Stimulated activated naive CD4-positive, alpha-beta T cell treated with Interleukin-2 at 50 U/mL for 16 hours (primary cell): Measurements from ENCODE around the gene MEX3B.
"Not testable (repeated sequence)": the region's sequence is repeated elsewhere in the genome, so short reads cannot be mapped to it uniquely, and the experiment has no call there.

Experiments used
- DNase-seq: peaks from one replicate; lab custom pipeline; 2025; lab: John Stamatoyannopoulos, UW

MEX3B gene

GRCh38 chr15:82048811-82049210 lies 3.0 kb upstream of the MEX3B start:
- DNase-seq: no peak

- no peak for DNase-seq
Measured at GRCh38 chr15:82047453-82048400, 1.9 kb upstream of the MEX3B start.

- peak; percentile 86 for DNase-seq
Measured at GRCh38 chr15:82046666-82047452, 1.0 kb upstream of the MEX3B start.

- peak; percentile 16 for DNase-seq
Measured at GRCh38 chr15:82045179-82045891, 483 bp downstream of the MEX3B start.

GRCh38 chr15:82044373-82045178 lies 1.2 kb downstream of the MEX3B start:
- DNase-seq: peak; percentile 7

GRCh38 chr15:82043796-82044372 lies 1.9 kb downstream of the MEX3B start:
- no peak for DNase-seq

- DNase-seq: no peak
Measured at GRCh38 chr15:82043130-82043673, 2.6 kb downstream of the MEX3B start.

GRCh38 chr15:82040862-82041261 lies 5.0 kb downstream of the MEX3B start:
- no peak for DNase-seq

GRCh38 chr15:82040390-82040789 lies 5.4 kb downstream of the MEX3B start:
- DNase-seq: no peak

GRCh38 chr15:82039871-82040270 lies 5.9 kb downstream of the MEX3B start:
- DNase-seq: no peak

GRCh38 chr15:82036461-82036860 lies 9.4 kb downstream of the MEX3B start:
- DNase-seq: no peak

GRCh38 chr15:82031871-82032270 lies 13.9 kb downstream of the MEX3B start:
- DNase-seq: no peak

GRCh38 chr15:82030176-82030575 lies 15.6 kb downstream of the MEX3B start:
- no peak for DNase-seq

- not testable (repeated sequence) for DNase-seq
Measured at GRCh38 chr15:82028163-82028562, 17.7 kb downstream of the MEX3B start.

GRCh38 chr15:82021992-82022391 lies 23.8 kb downstream of the MEX3B start:
- DNase-seq: no peak

GRCh38 chr15:82020625-82021394 lies 25.0 kb downstream of the MEX3B start:
- no peak for DNase-seq

GRCh38 chr15:82018201-82018600 lies 27.6 kb downstream of the MEX3B start:
- no peak for DNase-seq

GRCh38 chr15:82017656-82018055 lies 28.2 kb downstream of the MEX3B start:
- no peak for DNase-seq

GRCh38 chr15:82014989-82015388 lies 30.8 kb downstream of the MEX3B start:
- no peak for DNase-seq

- DNase-seq: no peak
Measured at GRCh38 chr15:82012908-82013307, 32.9 kb downstream of the MEX3B start.
